CD4-positive, alpha-beta T cell (primary cell): ENCODE data around the gene SLC7A6. TPM values are rescaled to one million over a fixed set of nuclear protein-coding genes. Genes with fewer than 3 reads are reported as not detected.

Source experiments
- ATAC-seq: fragments of 200-7000 bp; cut with Tn5 transposase; one replicate; pipeline ENCODE4 v1.10.0; 2022; ENCODE audit warnings: mild to moderate bottlenecking; ENCODE audit not compliant: poor library complexity
- CTCF ChIA-PET: fragments of 350-600 bp; sonication (Branson Sonifier 250); formaldehyde crosslinking; loops from one replicate; lab custom pipeline; 2021; ENCODE audit warnings: antibody characterized with exemption, inconsistent platforms; lab: Charles Lee
- POLR2A ChIA-PET: fragments of 350-600 bp; sonication (Branson Sonifier 250); formaldehyde crosslinking; loops from one replicate; lab custom pipeline; 2021; ENCODE audit warnings: antibody characterized with exemption, inconsistent platforms; lab: Charles Lee
- DNase-seq, 14 experiments: peaks; one replicate each; pipeline ENCODE4 v3.0.0-alpha.2; 2013 to 2020; ENCODE audit warnings: mixed read lengths in 2 of 14
- H3K27ac ChIP-seq, 2 donors: one replicate each; pipeline versions ENCODE4 v1.5.1 to v1.7.0; 2013; ENCODE audit warnings: low read length in 2 of 2, low read depth in 1 of 2, mild to moderate bottlenecking in 1 of 2
- H3K27me3 ChIP-seq, 2 experiments: 1 replicate in 1 of 2; 2 replicates in 1 of 2; pipeline versions ENCODE4 v1.6.1 to v1.7.0; 2013; ENCODE audit warnings: low read length in 2 of 2, control low read depth in 1 of 2, mild to moderate bottlenecking in 1 of 2, moderate library complexity in 1 of 2; ENCODE audit not compliant: insufficient read depth in 2 of 2, control insufficient read depth in 1 of 2
- H3K36me3 ChIP-seq: one replicate; pipeline ENCODE4 v1.6.1; 2013; ENCODE audit warnings: low read length, control low read depth; ENCODE audit not compliant: insufficient read depth
- H3K4me1 ChIP-seq: one replicate; pipeline ENCODE4 v1.6.1; 2013; ENCODE audit warnings: low read length, control low read depth; ENCODE audit not compliant: insufficient read depth
- H3K4me3 ChIP-seq: one replicate; pipeline ENCODE4 v1.5.1; 2013; ENCODE audit warnings: mild to moderate bottlenecking, low read length, moderate library complexity
- H3K9me3 ChIP-seq, 2 experiments: 1 replicate in 1 of 2; 2 replicates in 1 of 2; pipeline versions ENCODE4 v1.6.1 to v1.7.0; 2013; ENCODE audit warnings: low read length in 2 of 2, mild to moderate bottlenecking in 2 of 2, control low read depth in 1 of 2, moderate library complexity in 1 of 2; ENCODE audit not compliant: control insufficient read depth in 1 of 2, insufficient read depth in 1 of 2
- H3K27ac Mint-ChIP-seq: one replicate; pipeline ENCODE4 v1.8.0; 2020; ENCODE audit warnings: mixed read lengths
- H3K27me3 Mint-ChIP-seq: one replicate; pipeline ENCODE4 v1.8.0; 2021; ENCODE audit warnings: mixed read lengths
- H3K36me3 Mint-ChIP-seq: one replicate; pipeline ENCODE4 v1.8.0; 2021; ENCODE audit warnings: low read depth, mixed read lengths
- H3K4me1 Mint-ChIP-seq: one replicate; pipeline ENCODE4 v1.8.0; 2021; ENCODE audit warnings: low read depth, mixed read lengths
- H3K4me3 Mint-ChIP-seq: one replicate; pipeline ENCODE4 v1.8.0; 2020; ENCODE audit warnings: mild to moderate bottlenecking, mixed read lengths
- H3K9me3 Mint-ChIP-seq: one replicate; pipeline ENCODE4 v1.8.0; 2020; ENCODE audit warnings: mixed read lengths
- CTCF ChIP-seq: fragments of 200-600 bp; IDR thresholded peaks from one replicate; pipeline ENCODE4 v1.8.0; 2022; ENCODE audit warnings: antibody characterized with exemption, mild to moderate bottlenecking
- intact Hi-C, 2 experiments: fragments of 100-400 bp; cut with DNase I in 1 of 2; cut with micrococcal nuclease in 1 of 2; formaldehyde crosslinking; loops; one replicate each; pipeline versions ENCODE4 v1.15.1 to v1.9.0; 2023 to 2025; cut with DNase I, micrococcal nuclease
- total RNA-seq, 174 experiments: library from RNA in 2 of 174; stranded (reverse) in 2 of 174; gene quantifications; one replicate each; pipeline ENCODE4 v1.2.3 and lab custom pipeline; 2021 to 2026

SLC7A6 gene
- total RNA-seq, 2 experiments from 2014 or later = 187 to 197 TPM

- Mint-ChIP-seq H3K4me1 (peaks cover 12% of the 10 kb centered on the region), H3K9me3 (no peaks in the 10 kb centered on the region), H3K27me3 (no peaks in the 10 kb centered on the region), H3K36me3 (peaks cover 79% of the 10 kb centered on the region), H3K4me3 (no peak overlapping the region), H3K27ac (no peak overlapping the region)
- H3K4me1 ChIP-seq = peaks cover 15% of the 10 kb centered on the region
- no peak overlapping the region for H3K27ac ChIP-seq
- H3K4me3 ChIP-seq = no peak overlapping the region
- DNase-seq (no peak), ATAC-seq (no peak)
- POLR2A ChIA-PET = interaction anchor here (0.7 kb wide), 1 partner anchor 70 kb away, joined by 3 read pairs; no protein-coding TSS in a partner anchor
- CTCF ChIA-PET = interaction anchor here (2.3 kb wide), 1 partner anchor 74 kb away, joined by 8 read pairs; no protein-coding TSS in a partner anchor
- TF ChIP-seq CTCF = no peak
- H3K9me3 ChIP-seq = no peaks in the 10 kb centered on the region
- intact Hi-C loops = no loop called here
- peaks cover 55% of the 10 kb centered on the region for H3K36me3 ChIP-seq
- H3K27me3 ChIP-seq = no peaks in the 10 kb centered on the region
These were observed 70.8 kb downstream of the SLC7A6 start for GRCh38 chr16:68335175-68335574.

GRCh38 chr16:68338326-68339119 is 74.2 kb downstream of the SLC7A6 start:
- Histone ChIP-seq H3K36me3 (peaks cover 67% of the 10 kb centered on the region), H3K9me3 (no peaks in the 10 kb centered on the region), H3K27ac (no peak overlapping the region), H3K4me3 (no peak overlapping the region), H3K4me1 (no peaks in the 10 kb centered on the region), H3K27me3 (no peaks in the 10 kb centered on the region)
- intact Hi-C loops = no loop called here
- Mint-ChIP-seq H3K9me3 (no peaks in the 10 kb centered on the region), H3K27ac (no peak overlapping the region), H3K4me1 (no peaks in the 10 kb centered on the region), H3K27me3 (no peaks in the 10 kb centered on the region), H3K36me3 (peaks cover 87% of the 10 kb centered on the region), H3K4me3 (no peak overlapping the region)
- POLR2A ChIA-PET = no interaction called here
- TF ChIP-seq CTCF = no peak
- ATAC-seq (no peak), DNase-seq (no peak)
- CTCF ChIA-PET = no interaction called here

- H3K9me3 ChIP-seq = no peaks in the 10 kb centered on the region
- Mint-ChIP-seq H3K36me3 (peaks cover 86% of the 10 kb centered on the region), H3K4me3 (no peak overlapping the region), H3K27ac (no peak overlapping the region), H3K4me1 (no peaks in the 10 kb centered on the region), H3K9me3 (no peaks in the 10 kb centered on the region), H3K27me3 (no peaks in the 10 kb centered on the region)
- no peak for DNase-seq
- H3K4me1 ChIP-seq = no peaks in the 10 kb centered on the region
- no peak for TF ChIP-seq CTCF
- ATAC-seq = no peak
- intact Hi-C loops = no loop called here
- ChIA-PET CTCF (no interaction called here), POLR2A (no interaction called here)
- H3K36me3 ChIP-seq = peaks cover 70% of the 10 kb centered on the region
- H3K27ac ChIP-seq = no peak overlapping the region
- no peaks in the 10 kb centered on the region for H3K27me3 ChIP-seq
- no peak overlapping the region for H3K4me3 ChIP-seq
These were observed 74.9 kb downstream of the SLC7A6 start for GRCh38 chr16:68339214-68339613.
